DLD1 (cell line): ENCODE results near the gene DUS1L.

Experiments used
- in situ Hi-C: cut with HindIII; loops from 2 replicates; pipeline ENCODE4 v1.10.0; 2017; ENCODE audit warnings: low sequenced_read_pairs

DUS1L gene

GRCh38 chr17:82056729-82057621 lies 8.6 kb downstream of the DUS1L start:
- in situ Hi-C loops, result no loop called here

- in situ Hi-C loops, result no loop called here
These were observed 9.5 kb downstream of the DUS1L start for GRCh38 chr17:82055965-82056728.

- in situ Hi-C loops, result no loop called here
These were observed 10.3 kb downstream of the DUS1L start for GRCh38 chr17:82055023-82055964.

GRCh38 chr17:82054351-82055022 lies 11.1 kb downstream of the DUS1L start:
- in situ Hi-C loops, result no loop called here

GRCh38 chr17:82053556-82054263 lies 11.9 kb downstream of the DUS1L start:
- in situ Hi-C loops, result no loop called here

- in situ Hi-C loops, result no loop called here
These were observed 12.5 kb downstream of the DUS1L start for GRCh38 chr17:82053130-82053529.

GRCh38 chr17:82052638-82053059 lies 13.0 kb downstream of the DUS1L start:
- in situ Hi-C loops, result no loop called here

GRCh38 chr17:82051776-82052637 lies 13.6 kb downstream of the DUS1L start, which contains the start of the genes GPS1 and RFNG:
Gene GPS1 (plus strand): TSS chr17:82051898. CDS start chr17:82051932, 34 bp downstream.
Gene RFNG (minus strand): TSS chr17:82051811. CDS start chr17:82051766, 45 bp downstream.
- in situ Hi-C loops, result no loop called here

GRCh38 chr17:82050761-82051641 lies 14.6 kb downstream of the DUS1L start:
- in situ Hi-C loops, result no loop called here

GRCh38 chr17:82050152-82050760 lies 15.3 kb downstream of the DUS1L start:
- in situ Hi-C loops, result no loop called here

- in situ Hi-C loops, result no loop called here
These were observed 16.1 kb downstream of the DUS1L start for GRCh38 chr17:82049521-82049971.

GRCh38 chr17:82049106-82049505 lies 16.5 kb downstream of the DUS1L start:
- in situ Hi-C loops, result no loop called here

- in situ Hi-C loops, result no loop called here
These were observed 17.0 kb downstream of the DUS1L start for GRCh38 chr17:82048571-82048971.

GRCh38 chr17:82047914-82048570 lies 17.6 kb downstream of the DUS1L start:
- in situ Hi-C loops, result no loop called here

GRCh38 chr17:82047379-82047778 lies 18.2 kb downstream of the DUS1L start:
- in situ Hi-C loops, result no loop called here

GRCh38 chr17:82046903-82047302 lies 18.7 kb downstream of the DUS1L start:
- in situ Hi-C loops, result no loop called here
